NCI-H2196 treated with DMSO at 0.1 percent for 48 hours (cell line): ENCODE data around the gene NFKBIL1.

Source experiments
- DNase-seq: peaks from one replicate; lab custom pipeline; 2025; ENCODE audit not compliant: unreplicated experiment; lab: John Stamatoyannopoulos, UW

NFKBIL1 gene

DNA sequence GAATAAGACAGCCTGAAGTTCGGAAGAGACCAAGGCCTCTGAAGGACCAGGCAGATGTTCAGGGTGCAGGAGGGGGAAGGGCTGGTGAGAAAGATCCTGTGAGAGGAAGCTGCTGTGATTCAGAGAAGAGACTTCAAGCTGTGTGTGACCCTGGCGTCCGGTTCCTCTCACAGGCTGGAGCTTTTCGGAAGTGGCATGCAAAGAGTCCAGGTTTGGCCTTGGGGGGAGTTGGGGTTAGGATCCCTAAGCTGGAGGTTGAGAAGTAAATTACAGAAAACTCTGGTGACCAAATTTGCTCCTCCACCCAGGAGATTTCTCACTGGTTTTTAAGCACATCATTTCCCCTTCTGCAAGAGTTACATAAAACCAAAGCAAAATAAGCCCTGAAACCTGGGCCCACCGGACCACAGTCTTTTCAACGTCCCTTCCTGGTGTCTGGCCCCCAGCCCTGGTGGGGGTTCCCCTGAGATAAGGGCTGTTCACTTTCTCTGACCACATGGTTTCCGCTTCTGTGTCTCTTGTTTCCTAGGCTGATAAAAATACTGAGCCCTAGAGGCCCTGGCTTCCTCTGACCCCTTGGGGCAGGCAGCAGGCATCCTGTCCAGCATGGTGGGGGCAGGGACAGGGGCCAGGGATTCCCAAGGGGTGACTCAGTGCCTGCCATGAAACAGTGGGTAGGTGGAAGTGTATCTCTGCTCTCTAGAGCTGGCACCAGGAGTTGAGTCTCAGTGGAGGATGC lies 12.7 kb downstream of the NFKBIL1 start:
- DNase-seq, result no peak

DNA sequence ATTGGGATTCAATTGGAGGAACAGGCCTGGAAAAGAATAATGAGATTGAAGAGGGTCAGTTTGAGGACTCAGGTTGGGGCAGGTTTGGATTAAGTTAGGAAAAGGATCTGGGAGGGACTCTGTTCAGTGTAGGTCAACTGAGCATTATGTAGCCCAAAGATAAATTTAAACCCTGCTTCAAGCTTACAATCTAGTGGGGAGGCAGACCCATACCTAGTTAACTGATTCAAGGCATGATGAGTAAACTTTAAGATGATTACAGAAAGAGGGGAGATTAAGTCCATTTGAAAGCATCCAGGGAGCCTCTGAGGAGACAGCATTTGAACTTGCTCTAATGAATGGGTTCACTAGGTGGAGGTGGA lies 13.3 kb downstream of the NFKBIL1 start:
- no peak for DNase-seq

DNA sequence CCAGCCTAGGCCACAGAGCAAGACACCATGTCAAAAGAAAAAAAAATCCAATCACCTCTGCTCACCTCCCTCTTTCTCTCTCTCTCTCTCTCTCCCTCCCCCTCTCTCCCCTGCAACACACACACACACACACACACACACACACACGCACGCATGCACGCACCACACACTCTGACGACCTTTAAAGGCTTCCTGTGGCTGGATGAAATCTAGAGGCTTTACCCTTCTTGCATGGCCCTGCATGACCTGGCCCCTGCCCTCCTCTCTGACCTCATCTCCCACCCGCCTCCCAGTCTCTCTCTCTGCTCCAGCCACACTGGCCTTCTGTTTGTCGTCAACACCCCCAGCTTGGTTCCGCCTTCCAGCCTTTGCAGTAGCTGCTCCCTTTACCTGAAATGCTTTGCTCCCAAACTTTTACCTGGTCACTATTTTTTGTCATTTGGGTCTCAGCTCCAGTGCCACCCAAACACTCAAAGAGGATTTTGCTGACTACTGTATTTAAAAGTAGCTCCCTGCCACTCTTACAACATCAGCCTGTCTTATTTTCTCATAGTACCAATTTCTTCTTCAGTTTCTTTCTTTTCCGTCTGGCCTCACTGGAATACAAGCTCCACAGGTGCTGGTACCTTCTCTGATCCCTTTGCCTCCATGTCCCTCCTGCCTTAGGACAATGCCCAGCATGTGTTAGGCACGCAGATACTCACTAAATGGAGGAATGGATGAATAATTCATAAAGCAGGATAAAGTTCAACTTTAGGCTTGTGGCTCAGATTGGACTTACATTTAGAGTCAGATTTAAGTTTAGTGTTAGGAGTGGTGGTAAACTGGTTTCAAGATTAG lies 20.3 kb downstream of the NFKBIL1 start:
- DNase-seq, result no peak

- no peak for DNase-seq
Measured at GRCh38 chr6:31568537-31568961, 21.1 kb downstream of the NFKBIL1 start.

GRCh38 chr6:31569861-31570536 lies 22.6 kb downstream of the NFKBIL1 start:
- no peak for DNase-seq

- no peak for DNase-seq
Measured at GRCh38 chr6:31572041-31572911, 24.9 kb downstream of the NFKBIL1 start, which contains the start of gene LTA. TSS of gene LTA (plus strand) at chr6:31572289. CDS start at chr6:31572743, 454 bp downstream.

- DNase-seq, result no peak
Measured at GRCh38 chr6:31573239-31574105, 26.1 kb downstream of the NFKBIL1 start.

GRCh38 chr6:31574106-31575061 lies 27.0 kb downstream of the NFKBIL1 start:
- DNase-seq, result no peak

- no peak for DNase-seq
Measured at GRCh38 chr6:31575335-31575901, 28.0 kb downstream of the NFKBIL1 start, which contains the start of gene TNF. TSS of gene TNF (plus strand) at chr6:31575565. CDS start at chr6:31575742, 177 bp downstream.

DNA sequence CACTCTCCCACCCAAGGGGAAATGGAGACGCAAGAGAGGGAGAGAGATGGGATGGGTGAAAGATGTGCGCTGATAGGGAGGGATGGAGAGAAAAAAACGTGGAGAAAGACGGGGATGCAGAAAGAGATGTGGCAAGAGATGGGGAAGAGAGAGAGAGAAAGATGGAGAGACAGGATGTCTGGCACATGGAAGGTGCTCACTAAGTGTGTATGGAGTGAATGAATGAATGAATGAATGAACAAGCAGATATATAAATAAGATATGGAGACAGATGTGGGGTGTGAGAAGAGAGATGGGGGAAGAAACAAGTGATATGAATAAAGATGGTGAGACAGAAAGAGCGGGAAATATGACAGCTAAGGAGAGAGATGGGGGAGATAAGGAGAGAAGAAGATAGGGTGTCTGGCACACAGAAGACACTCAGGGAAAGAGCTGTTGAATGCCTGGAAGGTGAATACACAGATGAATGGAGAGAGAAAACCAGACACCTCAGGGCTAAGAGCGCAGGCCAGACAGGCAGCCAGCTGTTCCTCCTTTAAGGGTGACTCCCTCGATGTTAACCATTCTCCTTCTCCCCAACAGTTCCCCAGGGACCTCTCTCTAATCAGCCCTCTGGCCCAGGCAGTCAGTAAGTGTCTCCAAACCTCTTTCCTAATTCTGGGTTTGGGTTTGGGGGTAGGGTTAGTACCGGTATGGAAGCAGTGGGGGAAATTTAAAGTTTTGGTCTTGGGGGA lies 28.7 kb downstream of the NFKBIL1 start:
- DNase-seq, result no peak

- no peak for DNase-seq
Measured at GRCh38 chr6:31576897-31577578, 29.6 kb downstream of the NFKBIL1 start.

- DNase-seq, result no peak
Measured at GRCh38 chr6:31577579-31577966, 30.2 kb downstream of the NFKBIL1 start.

GRCh38 chr6:31578184-31579118 lies 31.0 kb downstream of the NFKBIL1 start:
- DNase-seq, result no peak

- DNase-seq, result no peak
Measured at GRCh38 chr6:31579119-31579505, 31.7 kb downstream of the NFKBIL1 start.

GRCh38 chr6:31579546-31580437 lies 32.4 kb downstream of the NFKBIL1 start:
- no peak for DNase-seq
